GM19324 (cell line): Measurements from ENCODE around the gene TOM1L2.

Experiments
- ATAC-seq: cut with Tn5 transposase; IDR thresholded peaks from one replicate; pipeline ENCODE4 v1.9.1; 2021; ENCODE audit warnings: mild to moderate bottlenecking, moderate library complexity; ENCODE audit not compliant: unreplicated experiment, low FRiP score

Gene TOM1L2

DNA sequence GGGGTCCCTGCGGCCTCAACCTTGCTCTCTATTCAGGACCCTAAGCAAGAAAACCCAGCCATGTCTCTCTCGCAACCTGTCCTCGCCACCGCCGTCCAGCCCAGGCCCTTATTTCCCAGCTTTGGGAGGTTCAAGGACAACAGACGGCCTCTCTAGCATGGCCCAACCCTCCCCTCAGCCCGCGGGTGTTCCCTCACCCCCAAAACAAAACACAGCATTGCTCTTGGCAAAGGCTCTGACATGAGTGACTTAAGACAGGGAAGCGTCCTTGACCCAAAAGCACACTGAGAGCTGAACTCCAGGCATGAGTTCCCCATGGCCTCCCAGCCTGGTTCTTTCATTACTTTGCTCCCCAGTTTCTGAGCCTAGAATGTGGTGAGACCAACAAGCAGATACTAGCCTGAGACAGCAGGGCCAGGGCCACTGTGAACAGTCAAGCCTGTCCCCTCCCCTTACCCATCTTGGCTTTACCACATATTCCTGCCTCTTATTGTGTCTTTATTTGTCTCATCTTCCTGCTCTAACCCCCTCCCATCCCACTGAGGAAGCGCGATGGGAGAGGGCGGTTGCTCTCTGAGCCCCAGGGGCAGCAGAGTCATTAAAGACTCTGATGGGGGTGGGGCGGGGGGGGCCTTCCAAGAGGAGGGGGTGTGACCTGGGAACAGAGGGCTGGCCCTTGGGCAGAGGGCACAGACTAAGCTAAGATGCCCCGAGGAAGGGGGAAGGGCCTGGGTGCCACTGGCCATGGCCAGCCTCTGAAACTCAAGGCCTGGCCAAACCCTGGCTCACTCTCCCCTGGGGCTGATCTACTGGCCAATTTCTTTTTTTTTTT, 147.2 kb downstream of the TOM1L2 start:
- no peak for ATAC-seq

GRCh38 chr17:17824119-17824782, 147.9 kb downstream of the TOM1L2 start:
- no peak for ATAC-seq

DNA sequence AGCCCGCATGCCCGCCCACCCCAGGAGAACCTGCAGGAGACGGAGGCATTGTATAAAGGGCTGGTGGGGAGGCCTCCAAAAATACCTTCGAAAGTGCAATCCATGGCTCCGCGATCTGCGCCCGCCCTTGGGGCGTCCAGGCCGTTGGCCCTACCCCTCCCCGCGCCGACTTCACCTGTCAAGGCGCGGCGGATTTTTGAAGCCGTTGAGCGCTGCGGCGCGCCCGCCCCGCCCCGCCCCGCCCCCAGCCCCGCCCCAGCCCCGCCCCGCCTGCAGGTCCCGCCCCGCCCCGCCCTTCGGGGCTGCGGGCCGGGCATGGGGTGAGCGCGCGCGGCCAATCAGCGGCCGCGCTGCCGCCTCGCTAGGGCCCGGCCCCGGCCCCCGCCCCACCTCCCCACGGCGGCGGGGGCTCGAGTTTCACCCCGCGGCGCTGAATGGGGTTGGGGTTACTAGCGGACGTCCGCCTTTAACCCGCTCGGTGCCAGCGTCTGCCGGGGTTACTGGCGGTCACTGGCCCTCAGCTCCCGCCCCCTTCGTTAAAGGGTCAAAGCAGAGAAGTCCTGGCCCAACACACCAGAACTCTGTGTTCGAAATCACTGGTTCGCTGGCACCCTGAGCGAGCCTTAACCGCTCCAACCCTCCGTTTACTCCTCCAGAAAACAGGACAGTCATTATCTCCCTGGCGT, 148.6 kb downstream of the TOM1L2 start:
- peak; percentile 79 for ATAC-seq

- no peak for ATAC-seq
These were observed 149.6 kb downstream of the TOM1L2 start for GRCh38 chr17:17822616-17823015.

DNA sequence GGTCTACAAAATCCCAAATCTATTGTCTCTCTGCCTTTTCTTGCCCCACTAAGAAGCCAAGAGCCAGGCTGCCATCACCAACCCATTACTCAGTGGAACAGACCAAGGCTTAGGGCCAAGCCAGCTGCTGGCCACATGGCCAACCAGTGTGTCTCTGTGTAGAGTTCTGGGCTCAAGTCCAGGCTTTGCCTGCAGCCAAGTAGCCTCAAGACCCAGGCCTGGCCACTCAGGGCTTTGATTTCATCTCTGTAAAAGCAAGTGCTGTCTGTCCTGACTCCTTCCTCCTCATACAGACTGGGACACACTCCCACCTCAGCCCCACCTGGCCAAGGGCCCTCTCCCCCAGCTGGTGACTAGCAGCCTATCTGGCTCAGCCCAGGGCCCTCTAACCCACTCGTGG, 150.0 kb downstream of the TOM1L2 start:
- ATAC-seq: no peak

DNA sequence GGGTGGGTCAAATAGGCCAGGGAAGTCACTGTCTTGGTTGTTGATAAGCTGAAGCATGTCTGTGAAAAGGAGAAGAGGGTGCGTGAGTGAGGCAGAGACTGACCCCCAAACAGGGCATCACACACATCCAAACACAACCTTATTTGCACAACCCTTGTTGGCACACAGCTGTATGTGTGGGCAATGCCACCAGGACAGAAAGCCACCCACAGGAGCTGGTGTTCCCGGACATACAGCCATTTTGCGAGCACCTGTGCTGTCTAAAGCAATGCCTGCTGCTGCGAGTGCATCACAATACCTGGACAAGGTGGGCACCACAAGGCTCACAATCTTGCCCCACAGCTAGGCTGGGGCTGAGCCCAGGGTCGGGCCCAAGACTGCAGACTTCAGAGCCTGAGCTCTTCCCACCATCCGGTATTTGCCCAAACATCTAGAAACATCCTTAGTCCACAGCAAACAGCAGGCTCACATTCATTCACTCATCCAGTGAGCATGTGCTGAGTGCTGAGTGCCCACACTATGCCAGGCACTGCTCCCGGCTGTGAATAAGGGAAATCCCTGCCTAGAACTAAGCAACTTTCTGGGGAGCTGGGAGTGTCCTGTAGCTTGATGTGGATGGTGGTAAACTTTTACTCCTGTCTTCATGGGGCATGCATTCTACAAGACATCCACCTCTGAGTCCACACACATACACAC, 151.6 kb downstream of the TOM1L2 start:
- no peak for ATAC-seq

GRCh38 chr17:17820046-17820445, 152.2 kb downstream of the TOM1L2 start:
- no peak for ATAC-seq

GRCh38 chr17:17819561-17819995, 152.6 kb downstream of the TOM1L2 start:
- no peak for ATAC-seq

- no peak for ATAC-seq
These were observed 153.1 kb downstream of the TOM1L2 start for GRCh38 chr17:17819111-17819510.

DNA sequence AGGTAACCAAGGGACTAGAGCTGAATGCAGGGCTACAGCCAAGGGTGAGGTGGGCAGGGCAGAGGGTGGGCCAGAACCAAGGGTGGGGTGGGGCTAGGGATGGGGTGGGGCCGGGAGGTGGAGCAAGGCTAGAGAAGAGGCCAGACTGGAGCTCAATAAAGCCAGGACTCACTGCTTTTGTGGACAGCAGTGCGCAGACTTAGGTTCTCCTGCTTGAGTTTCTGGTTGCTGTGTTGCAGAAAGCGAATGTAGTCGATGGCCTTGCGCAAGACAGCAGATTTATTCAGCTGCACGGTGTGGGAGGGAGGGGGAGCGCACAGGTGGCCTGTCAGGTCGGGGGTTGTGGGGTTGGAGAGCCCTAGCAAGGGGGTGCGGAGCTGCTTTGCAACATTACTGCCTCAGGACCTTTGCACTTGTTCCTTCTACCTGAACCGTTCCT, 154.1 kb downstream of the TOM1L2 start:
- no peak for ATAC-seq

DNA sequence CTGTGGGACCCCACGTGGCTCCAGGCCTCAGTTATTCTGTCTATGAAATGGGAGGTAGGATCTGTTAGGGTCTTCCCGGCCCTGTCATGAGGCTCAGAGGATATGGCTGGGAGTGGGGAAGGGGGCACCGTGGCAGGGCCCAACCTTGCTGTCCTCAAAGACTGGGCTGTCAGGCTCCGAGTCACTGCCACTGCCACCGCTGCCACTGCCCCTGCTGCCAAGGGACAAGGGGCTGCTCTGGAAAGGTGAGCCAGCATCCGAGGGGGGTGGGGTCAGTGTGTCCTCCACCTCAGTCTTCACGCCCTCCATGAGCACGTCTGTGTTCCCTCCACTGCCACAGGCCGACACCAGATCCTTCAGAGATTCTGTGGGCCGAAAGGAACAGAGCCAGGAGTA, 154.7 kb downstream of the TOM1L2 start:
- ATAC-seq: no peak

- ATAC-seq: no peak
These were observed 155.2 kb downstream of the TOM1L2 start for GRCh38 chr17:17816831-17817551.

- ATAC-seq: no peak
These were observed 155.9 kb downstream of the TOM1L2 start for GRCh38 chr17:17816240-17816814.

DNA sequence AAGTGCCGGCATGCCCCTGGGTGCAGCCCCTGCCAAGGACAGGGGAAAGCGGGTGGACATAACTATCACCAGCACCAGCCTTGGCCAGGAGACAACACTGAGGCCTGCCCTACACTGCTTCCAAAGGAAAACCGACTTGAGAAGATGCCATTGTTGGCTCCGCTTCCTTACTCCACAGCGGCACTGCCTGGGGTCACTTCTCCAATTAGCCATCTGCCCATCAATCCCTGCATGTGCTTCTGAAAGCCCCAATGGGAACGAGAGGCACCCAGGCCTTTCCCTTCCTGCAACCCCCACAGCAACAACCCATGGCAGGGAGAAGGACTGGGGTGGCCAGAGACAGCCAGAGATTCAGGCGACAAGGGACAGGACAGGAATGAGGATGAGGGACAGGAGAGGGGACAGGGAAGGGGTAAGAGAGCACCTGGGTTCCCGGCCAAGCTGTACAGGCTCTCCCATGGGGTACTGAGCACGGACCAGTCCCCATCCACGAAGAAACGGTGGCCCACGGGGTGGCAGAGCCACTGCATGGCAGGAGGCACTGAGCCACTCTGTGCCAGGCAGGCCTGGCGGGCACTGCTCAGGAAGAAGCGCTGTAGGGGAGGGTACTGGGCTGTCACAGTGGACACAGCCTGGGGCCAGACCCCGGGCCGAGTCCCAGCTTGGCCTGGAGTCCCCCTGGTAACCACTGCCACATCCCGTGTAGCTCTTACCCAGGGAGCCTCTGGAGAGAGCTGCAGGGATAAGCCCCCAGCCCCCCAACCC, 156.6 kb downstream of the TOM1L2 start:
- ATAC-seq: no peak

DNA sequence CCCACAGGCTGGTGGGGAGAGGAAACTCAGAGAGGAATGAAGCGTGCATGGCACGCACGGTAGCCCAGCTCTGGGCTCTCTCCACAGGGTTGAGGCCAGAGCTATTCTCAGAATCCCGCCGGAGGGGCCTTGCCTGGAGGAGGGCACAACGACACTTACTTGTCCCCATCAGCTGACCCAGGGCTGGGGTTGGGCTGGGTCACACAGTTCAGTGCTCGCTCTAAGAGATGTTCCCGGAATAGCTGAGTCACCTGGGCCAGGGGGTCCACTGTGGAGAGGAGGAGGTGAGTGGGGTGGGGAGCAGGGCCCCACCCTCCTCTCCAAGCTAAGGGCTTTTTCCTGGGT, 157.2 kb downstream of the TOM1L2 start:
- no peak for ATAC-seq

GRCh38 chr17:17814162-17815061, 157.8 kb downstream of the TOM1L2 start:
- ATAC-seq: no peak

DNA sequence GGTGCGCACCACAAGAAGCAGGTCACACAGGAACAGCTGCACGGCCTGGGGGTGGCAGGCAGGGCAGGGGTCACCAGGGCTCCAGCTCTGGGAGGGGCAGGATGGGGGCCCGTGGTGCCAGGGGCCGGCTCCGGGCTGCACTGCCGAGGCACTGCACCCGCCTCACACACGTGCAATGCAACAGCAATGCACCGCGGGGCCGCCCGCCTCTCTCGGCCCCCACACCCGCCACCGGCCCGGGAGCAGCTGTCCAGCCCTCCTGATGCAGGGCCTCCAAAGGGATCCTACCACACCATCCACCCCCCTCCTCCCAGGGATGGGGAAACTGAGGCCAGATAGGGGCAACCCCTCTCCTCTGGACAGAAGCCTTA, 158.5 kb downstream of the TOM1L2 start:
- no peak for ATAC-seq

DNA sequence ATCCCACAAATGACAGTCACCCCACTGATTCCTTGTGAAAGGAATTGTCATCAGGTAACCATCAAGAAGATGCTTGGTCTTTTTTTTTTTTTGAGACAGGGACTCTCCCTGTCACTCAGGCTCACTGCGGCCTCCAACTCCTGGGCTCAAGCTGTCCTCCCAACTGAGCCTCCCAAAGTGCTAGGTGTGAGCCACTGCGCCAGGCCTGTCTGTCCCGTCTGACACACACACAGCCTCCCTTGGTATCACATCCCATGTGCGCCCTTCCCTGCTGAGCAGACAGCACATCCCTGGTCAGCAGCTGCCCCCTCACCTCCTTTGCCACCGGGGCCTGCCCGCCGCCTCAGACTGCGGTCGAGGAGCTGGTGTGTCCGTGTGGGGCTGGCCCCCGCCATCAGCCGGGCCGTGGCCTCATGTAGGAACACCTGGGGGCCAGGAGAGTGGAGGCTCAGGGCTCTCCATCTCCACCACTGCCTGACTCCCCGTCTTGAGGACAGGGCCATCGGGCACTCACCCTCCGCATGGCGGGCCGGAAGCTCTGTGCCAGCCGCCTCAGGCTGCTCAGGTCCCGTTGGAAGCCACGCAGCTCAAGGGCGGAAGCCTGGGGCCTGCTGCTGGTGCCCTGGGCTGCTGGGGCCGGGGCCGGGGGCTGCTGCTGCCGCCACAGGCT, 159.0 kb downstream of the TOM1L2 start:
- no peak for ATAC-seq
